ENCODE data around the gene USP54.
"Not testable (repeated sequence)": the region's sequence is repeated elsewhere in the genome, so short reads cannot be mapped to it uniquely, and the experiment has no call there.

USP54 gene

GRCh38 chr10:73590881-73591799 is at the start of gene USP54:
Gene USP54 (minus strand): TSS chr10:73591342. CDS start chr10:73575658, 15,684 bp downstream.
- DNase-seq = no peak

GRCh38 chr10:73639286-73639685 is 48.1 kb upstream of the USP54 start:
- DNase-seq = no peak

DNA sequence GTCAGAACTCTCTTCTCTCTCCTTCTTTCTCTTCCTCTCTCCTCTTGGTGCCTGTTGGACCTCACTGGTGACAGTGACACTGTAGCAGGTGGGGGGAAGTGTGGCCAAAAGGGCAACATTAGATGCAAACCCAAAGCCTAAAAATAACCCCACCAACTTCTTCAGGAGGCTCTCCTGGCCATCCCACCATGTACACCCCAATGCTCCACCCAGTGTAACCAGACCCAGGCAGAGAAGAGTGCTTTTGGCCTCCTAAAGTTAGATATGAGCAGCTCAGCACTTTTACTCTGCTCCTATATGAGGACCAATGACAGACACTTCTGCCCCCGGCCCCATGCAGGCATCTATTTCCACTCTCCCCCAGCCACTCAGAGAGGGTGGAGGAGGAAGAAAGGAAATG is 44.6 kb upstream of the USP54 start:
- no peak for DNase-seq

DNA sequence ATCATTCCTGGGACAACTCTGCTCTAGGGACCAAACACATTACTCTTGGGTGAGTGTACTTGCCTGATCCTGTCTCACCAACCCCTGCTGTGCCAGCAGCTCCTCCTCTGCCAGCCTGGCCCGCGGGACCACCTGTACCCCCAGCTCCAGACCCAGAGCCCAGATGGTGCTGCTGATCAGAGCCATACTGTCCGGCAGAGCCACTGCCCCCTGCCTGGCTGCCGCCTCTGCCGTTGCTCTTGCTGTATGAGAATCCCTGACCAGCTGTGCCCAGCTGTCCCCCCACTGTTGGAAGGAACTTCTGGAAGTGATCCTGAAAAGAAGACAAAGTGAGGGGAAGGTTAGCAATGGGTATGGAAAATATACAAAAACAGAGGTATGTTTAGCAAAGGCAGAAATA is 43.3 kb upstream of the USP54 start:
- no peak for DNase-seq

- DNase-seq = no peak
These were observed 38.0 kb upstream of the USP54 start for GRCh38 chr10:73629165-73629564.

- DNase-seq = no peak
These were observed 37.3 kb upstream of the USP54 start for GRCh38 chr10:73628405-73628804.

DNA sequence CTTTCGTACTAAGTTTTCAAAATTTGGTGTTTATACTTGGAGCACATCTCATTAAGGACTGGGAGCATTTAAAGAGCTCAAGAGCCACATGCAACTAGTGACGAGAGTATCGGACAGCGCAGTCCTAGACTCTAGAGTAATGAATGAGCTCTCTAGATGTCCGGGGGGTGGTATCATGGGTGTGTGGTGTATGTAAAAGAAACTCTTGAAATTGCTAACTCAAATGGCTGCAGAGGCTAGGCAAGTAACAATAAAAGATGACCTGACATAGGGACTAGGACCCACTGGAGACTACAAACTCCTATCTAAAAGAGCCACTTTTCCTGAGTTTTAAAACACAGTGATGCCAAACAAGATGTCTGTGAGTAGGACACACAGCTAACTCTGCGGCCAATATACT is 36.2 kb upstream of the USP54 start:
- no peak for DNase-seq

- DNase-seq = peak; percentile 92
These were observed 35.0 kb upstream of the USP54 start for GRCh38 chr10:73625884-73626752.

DNA sequence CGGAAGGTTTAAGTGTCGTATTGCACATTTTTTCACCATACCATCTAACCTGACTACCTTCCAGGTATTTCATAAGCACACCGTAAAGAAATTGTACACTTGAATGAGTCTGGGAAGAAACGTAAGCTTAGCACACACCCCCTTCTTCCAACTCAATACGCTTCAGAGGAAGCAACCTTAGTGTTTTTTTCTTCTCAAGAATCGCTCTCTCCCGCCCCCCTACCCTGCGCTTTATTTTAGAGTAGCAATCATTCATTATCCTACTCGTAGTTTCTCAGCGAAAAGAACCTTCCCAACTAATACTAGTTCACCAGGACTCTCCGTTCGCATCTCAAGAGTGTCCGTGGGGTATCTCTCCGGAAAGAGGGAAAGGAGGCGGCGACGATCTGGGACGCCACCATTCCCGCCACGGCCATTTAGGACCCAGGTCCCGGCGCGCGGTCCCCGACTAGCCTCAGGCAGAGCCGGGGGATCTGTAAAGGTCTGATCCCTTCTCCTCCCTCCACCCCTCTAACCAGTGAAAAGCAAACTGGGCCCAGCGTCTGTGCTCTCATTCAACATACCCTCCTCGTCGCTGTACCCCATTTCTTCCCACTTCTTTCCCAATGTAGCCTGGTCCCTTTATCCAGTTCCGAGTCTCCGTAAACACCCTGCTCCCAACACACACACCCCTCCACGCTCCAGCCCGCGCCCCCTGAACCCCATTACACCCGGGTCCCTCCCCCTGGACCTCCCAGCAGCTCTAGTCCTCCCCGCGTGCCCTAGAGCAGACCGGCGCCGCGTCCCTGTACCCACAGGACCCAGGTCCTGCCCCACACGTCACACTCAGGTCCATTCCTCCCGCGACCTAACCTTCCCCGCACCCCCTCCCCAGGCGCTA is 34.1 kb upstream of the USP54 start:
- DNase-seq = no peak

- no peak for DNase-seq
These were observed 31.9 kb upstream of the USP54 start for GRCh38 chr10:73623056-73623455.

GRCh38 chr10:73620974-73621373 is 29.8 kb upstream of the USP54 start:
- not testable (repeated sequence) for DNase-seq

DNA sequence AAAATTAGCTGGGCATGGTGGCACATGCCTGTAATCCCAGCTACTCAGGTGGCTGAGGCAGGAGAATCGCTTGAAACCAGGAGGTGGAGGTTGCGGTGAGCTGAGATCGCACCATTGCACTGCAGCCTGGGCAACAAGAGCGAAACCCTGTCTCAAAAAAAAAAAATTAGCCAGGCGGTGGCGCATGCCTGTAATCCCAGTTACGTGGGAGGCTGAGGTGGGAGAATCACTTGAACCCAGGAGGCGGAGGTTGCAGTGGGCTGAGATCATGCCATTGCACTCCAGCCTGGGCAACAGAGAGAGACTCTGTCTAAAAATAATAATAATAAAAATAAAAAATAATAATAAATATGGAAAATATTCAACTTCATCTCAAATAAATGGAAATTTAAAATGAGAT is 26.0 kb upstream of the USP54 start:
- not testable (repeated sequence) for DNase-seq

DNA sequence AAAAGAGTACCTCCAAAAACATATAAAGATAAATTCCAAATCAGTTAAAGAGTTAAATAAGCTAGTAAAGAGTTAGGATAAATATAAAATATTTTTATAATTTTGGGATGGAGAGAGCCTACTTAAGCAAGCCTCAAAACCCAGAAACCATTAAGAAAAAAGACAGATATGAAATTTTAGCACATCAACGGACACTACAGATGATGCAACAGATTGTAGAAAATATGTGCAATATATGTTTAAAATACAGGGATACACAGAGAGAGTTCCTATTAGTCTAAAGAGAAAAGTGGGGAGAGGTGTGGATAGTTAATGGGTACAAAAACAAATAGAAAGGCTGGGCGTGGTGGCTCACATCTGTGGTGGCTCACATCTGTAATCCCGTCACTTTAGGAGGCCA is 23.6 kb upstream of the USP54 start:
- no peak for DNase-seq

GRCh38 chr10:73609116-73609515 is 18.0 kb upstream of the USP54 start:
- no peak for DNase-seq

GRCh38 chr10:73601486-73601921 is 10.4 kb upstream of the USP54 start:
- DNase-seq = no peak

DNA sequence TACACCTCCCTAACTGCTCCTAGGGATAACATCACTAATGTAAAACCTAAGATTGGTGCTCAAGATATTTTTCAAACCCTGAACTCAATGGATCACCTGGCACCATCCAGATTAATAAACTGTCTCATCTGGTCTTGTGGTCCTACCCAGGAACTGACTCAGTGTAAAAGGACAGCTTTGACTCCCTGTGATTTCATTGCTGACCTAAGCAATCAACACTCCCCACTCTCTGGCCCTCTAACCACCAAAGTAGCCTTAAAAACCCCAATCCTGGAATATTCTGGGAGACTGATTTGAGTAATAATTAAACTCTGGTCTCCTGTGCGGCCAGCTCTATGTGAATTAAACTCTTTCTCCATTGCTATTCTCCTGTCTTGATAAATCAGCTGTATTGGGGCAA is 6.2 kb upstream of the USP54 start:
- DNase-seq = no peak

DNA sequence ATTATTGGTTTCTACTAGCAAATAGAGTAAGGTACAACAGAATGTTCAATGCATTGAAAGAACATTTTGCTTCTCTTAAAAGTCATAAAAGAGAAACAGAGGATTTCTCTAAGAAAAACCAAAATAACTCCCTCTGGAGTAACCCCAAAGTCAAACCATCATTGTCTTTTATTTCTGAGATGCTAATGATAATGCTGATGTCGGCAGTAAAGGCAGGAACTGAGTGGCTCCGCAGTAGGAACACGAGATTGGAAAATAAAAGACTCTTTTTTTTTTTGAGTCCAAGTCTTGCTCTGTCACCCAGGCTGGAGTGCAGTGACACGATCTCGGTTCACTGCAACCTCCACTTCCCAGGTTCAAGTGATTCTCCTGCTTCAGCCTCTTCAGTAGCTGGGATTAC is 2.7 kb upstream of the USP54 start:
- DNase-seq = no peak

- no peak for DNase-seq
These were observed 2.0 kb upstream of the USP54 start for GRCh38 chr10:73593110-73593509.

- DNase-seq = peak; percentile 39
These were observed 975 bp upstream of the USP54 start for GRCh38 chr10:73591935-73592699.

- no peak for DNase-seq
These were observed 1.5 kb downstream of the USP54 start for GRCh38 chr10:73589563-73590126.

DNA sequence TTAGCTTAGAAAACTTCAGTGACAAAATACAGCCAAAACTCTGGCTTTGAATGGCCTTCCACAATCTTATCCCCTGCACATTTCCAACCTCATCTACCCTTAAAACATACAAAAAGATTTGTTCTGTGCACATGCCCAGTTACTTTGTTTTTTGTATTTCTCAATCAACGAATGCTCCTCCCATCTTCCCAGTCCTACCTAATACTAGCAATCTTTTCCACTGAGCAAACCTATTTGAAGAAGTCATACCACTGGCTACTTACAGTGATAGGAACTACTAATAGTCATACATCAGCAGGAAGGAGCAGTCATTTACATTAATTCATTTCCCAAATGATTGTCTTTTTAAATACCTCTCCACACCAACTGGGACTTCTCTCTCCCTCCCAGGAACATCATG is 2.5 kb downstream of the USP54 start:
- no peak for DNase-seq

GRCh38 chr10:73586583-73586984 is 4.6 kb downstream of the USP54 start:
- no peak for DNase-seq
